DOHH2 (cell line): ENCODE data around the gene HDAC4.

Source experiments
- H3F3A ChIP-seq: fragments of 200-600 bp; sonication (generic), shearing (Covaris generic); 2 replicates; pipeline ENCODE4 v1.6.0; 2016; ENCODE audit warnings: antibody characterized with exemption, mild to moderate bottlenecking; ENCODE audit not compliant: control insufficient read depth, insufficient read depth
- H3K27ac ChIP-seq: fragments of 200-600 bp; sonication (generic); 2 replicates; pipeline ENCODE4 v1.5.1; 2014; ENCODE audit warnings: low read depth, mild to moderate bottlenecking, low read length, moderate library complexity
- H3K27me3 ChIP-seq: fragments of 200-600 bp; sonication (generic); 2 replicates; pipeline ENCODE4 v1.6.1; 2014; ENCODE audit warnings: mild to moderate bottlenecking, low read length, mixed read lengths; ENCODE audit not compliant: control insufficient read depth
- H3K36me3 ChIP-seq: fragments of 200-600 bp; sonication (generic); 2 replicates; pipeline ENCODE4 v1.6.1; 2014; ENCODE audit warnings: mild to moderate bottlenecking, low read length, moderate library complexity, mixed read lengths; ENCODE audit not compliant: control insufficient read depth
- H3K4me1 ChIP-seq: fragments of 200-600 bp; sonication (generic); 2 replicates; pipeline ENCODE4 v1.6.1; 2014; ENCODE audit warnings: mild to moderate bottlenecking, low read length, mixed read lengths; ENCODE audit not compliant: control insufficient read depth
- H3K4me2 ChIP-seq: fragments of 200-600 bp; sonication (generic); 2 replicates; pipeline ENCODE4 v1.6.0; 2014; ENCODE audit warnings: mild to moderate bottlenecking, low read length, moderate library complexity
- H3K4me3 ChIP-seq: fragments of 200-600 bp; sonication (generic); 2 replicates; pipeline ENCODE4 v1.5.1; 2014; ENCODE audit warnings: mild to moderate bottlenecking, low read length, mixed read lengths
- H3K79me2 ChIP-seq: fragments of 200-600 bp; sonication (generic); 2 replicates; pipeline ENCODE4 v1.6.1; 2014; ENCODE audit warnings: mild to moderate bottlenecking, low read length, mixed read lengths; ENCODE audit not compliant: control insufficient read depth
- H3K9me2 ChIP-seq: fragments of 200-600 bp; sonication (generic); replicated peaks from 2 replicates; pipeline ENCODE4 v1.6.1; 2014; ENCODE audit warnings: mild to moderate bottlenecking, low read length, mixed read lengths; ENCODE audit not compliant: control insufficient read depth
- H3K9me3 ChIP-seq: fragments of 200-600 bp; sonication (generic); 2 replicates; pipeline ENCODE4 v1.6.1; 2014; ENCODE audit warnings: antibody characterized with exemption, low read length, mixed read lengths; ENCODE audit not compliant: control insufficient read depth, insufficient read depth
- H4K20me1 ChIP-seq: fragments of 200-600 bp; sonication (generic); 2 replicates; pipeline ENCODE4 v1.6.0; 2014; ENCODE audit warnings: low read depth, mild to moderate bottlenecking, antibody characterized with exemption, low read length, moderate library complexity; ENCODE audit not compliant: control insufficient read depth, insufficient read depth
- EZH2phosphoT487 ChIP-seq: fragments of 200-600 bp; sonication (generic); IDR thresholded peaks from 2 replicates; pipeline ENCODE4 v1.6.1; 2017; ENCODE audit warnings: borderline replicate concordance, mild to moderate bottlenecking, antibody characterized with exemption, low read length, moderate library complexity, mixed read lengths
- TF ChIP-seq, protein P1 (sequence below): fragments of 200-600 bp; sonication (generic); IDR thresholded peaks from one replicate; pipeline ENCODE4 v1.5.1; 2014; ENCODE audit warnings: antibody characterized with exemption, mild to moderate bottlenecking, low read depth, low read length; ENCODE audit not compliant: poor library complexity, severe bottlenecking

The HDAC4 gene

GRCh38 chr2:239323447-239323846 lies 77.4 kb downstream of the HDAC4 start:
- Histone ChIP-seq H3K79me2 (no peaks in the 10 kb centered on the region), H3K36me3 (no peaks in the 10 kb centered on the region), H3K9me3 (no peaks in the 10 kb centered on the region), H3K4me1 (no peaks in the 10 kb centered on the region), H4K20me1 (no peaks in the 10 kb centered on the region), H3K4me3 (no peak overlapping the region), H3K27ac (no peak overlapping the region), H3K27me3 (no peaks in the 10 kb centered on the region), H3K9me2 (no peaks in the 10 kb centered on the region), H3F3A (no peaks in the 10 kb centered on the region), H3K4me2 (no peak overlapping the region)
- no peak for TF ChIP-seq EZH2phosphoT487
- TF ChIP-seq, protein P1, sequence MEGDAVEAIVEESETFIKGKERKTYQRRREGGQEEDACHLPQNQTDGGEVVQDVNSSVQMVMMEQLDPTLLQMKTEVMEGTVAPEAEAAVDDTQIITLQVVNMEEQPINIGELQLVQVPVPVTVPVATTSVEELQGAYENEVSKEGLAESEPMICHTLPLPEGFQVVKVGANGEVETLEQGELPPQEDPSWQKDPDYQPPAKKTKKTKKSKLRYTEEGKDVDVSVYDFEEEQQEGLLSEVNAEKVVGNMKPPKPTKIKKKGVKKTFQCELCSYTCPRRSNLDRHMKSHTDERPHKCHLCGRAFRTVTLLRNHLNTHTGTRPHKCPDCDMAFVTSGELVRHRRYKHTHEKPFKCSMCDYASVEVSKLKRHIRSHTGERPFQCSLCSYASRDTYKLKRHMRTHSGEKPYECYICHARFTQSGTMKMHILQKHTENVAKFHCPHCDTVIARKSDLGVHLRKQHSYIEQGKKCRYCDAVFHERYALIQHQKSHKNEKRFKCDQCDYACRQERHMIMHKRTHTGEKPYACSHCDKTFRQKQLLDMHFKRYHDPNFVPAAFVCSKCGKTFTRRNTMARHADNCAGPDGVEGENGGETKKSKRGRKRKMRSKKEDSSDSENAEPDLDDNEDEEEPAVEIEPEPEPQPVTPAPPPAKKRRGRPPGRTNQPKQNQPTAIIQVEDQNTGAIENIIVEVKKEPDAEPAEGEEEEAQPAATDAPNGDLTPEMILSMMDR, result no peak

GRCh38 chr2:239322416-239323086 lies 78.3 kb downstream of the HDAC4 start:
- no peaks in the 10 kb centered on the region for H3K4me1 ChIP-seq
- H3K9me3 ChIP-seq, result no peaks in the 10 kb centered on the region
- no peaks in the 10 kb centered on the region for H3K79me2 ChIP-seq
- H4K20me1 ChIP-seq, result no peaks in the 10 kb centered on the region
- H3F3A ChIP-seq, result no peaks in the 10 kb centered on the region
- no peak overlapping the region for H3K4me3 ChIP-seq
- H3K4me2 ChIP-seq, result no peak overlapping the region
- H3K36me3 ChIP-seq, result no peaks in the 10 kb centered on the region
- no peaks in the 10 kb centered on the region for H3K9me2 ChIP-seq
- no peaks in the 10 kb centered on the region for H3K27me3 ChIP-seq
- TF ChIP-seq, protein P1, result no peak
- no peak for TF ChIP-seq EZH2phosphoT487
- H3K27ac ChIP-seq, result no peak overlapping the region

GRCh38 chr2:239321596-239322415 lies 79.0 kb downstream of the HDAC4 start:
- Histone ChIP-seq H3K36me3 (no peaks in the 10 kb centered on the region), H3K4me3 (no peak overlapping the region), H3K4me2 (no peak overlapping the region), H3K9me2 (no peaks in the 10 kb centered on the region), H3K4me1 (no peaks in the 10 kb centered on the region), H3K79me2 (no peaks in the 10 kb centered on the region), H3K27ac (no peak overlapping the region), H3K9me3 (no peaks in the 10 kb centered on the region), H4K20me1 (no peaks in the 10 kb centered on the region), H3F3A (no peaks in the 10 kb centered on the region), H3K27me3 (no peaks in the 10 kb centered on the region)
- TF ChIP-seq EZH2phosphoT487, result no peak
- TF ChIP-seq, protein P1, result no peak
